Smooth muscle cell (in vitro differentiated cells): Measurements from ENCODE around the gene FAM221A. TPM values are rescaled to one million over a fixed set of nuclear protein-coding genes. Genes with fewer than 3 reads are reported as not detected.

Source experiments
- DNase-seq: peaks from one replicate; lab custom pipeline; 2025; ENCODE audit not compliant: unreplicated experiment; lab: John Stamatoyannopoulos, UW
- H2AFZ ChIP-seq: fragments of 200-600 bp; sonication (generic); 2 replicates; pipeline ENCODE4 v1.6.0; 2016; ENCODE audit warnings: antibody characterized with exemption, low read depth, mild to moderate bottlenecking
- H3F3A ChIP-seq: fragments of 200-600 bp; sonication (generic); 2 replicates; pipeline ENCODE4 v1.6.0; 2017; ENCODE audit warnings: antibody characterized with exemption, low read depth
- H3K27ac ChIP-seq: fragments of 200-600 bp; sonication (generic); 2 replicates; pipeline ENCODE4 v1.5.1; 2016; ENCODE audit warnings: low read depth, mild to moderate bottlenecking
- H3K27me3 ChIP-seq: fragments of 200-600 bp; sonication (generic); 2 replicates; pipeline ENCODE4 v1.6.1; 2016; ENCODE audit warnings: low read depth, mild to moderate bottlenecking
- H3K36me3 ChIP-seq: fragments of 200-600 bp; sonication (generic); 2 replicates; pipeline ENCODE4 v1.5.1; 2016; ENCODE audit warnings: low read depth
- H3K4me1 ChIP-seq: fragments of 200-600 bp; sonication (generic); 2 replicates; pipeline ENCODE4 v1.5.1; 2016; ENCODE audit warnings: low read depth
- H3K4me2 ChIP-seq: fragments of 200-600 bp; sonication (generic); 2 replicates; pipeline ENCODE4 v1.6.0; 2016; ENCODE audit warnings: mild to moderate bottlenecking
- H3K4me3 ChIP-seq: fragments of 200-600 bp; sonication (generic); 2 replicates; pipeline ENCODE4 v1.5.1; 2016; ENCODE audit warnings: mild to moderate bottlenecking
- H3K79me2 ChIP-seq: fragments of 200-600 bp; sonication (generic); 2 replicates; pipeline ENCODE4 v1.6.0; 2016; ENCODE audit warnings: low read depth, mild to moderate bottlenecking
- H3K9ac ChIP-seq: fragments of 200-600 bp; sonication (generic); 2 replicates; pipeline ENCODE4 v1.6.0; 2016; ENCODE audit warnings: low read depth
- H3K9me3 ChIP-seq: fragments of 200-600 bp; sonication (generic); replicated peaks from 2 replicates; pipeline ENCODE4 v1.5.1; 2016; ENCODE audit warnings: low read depth
- H4K20me1 ChIP-seq: fragments of 200-600 bp; sonication (generic); 2 replicates; pipeline ENCODE4 v1.6.0; 2016; ENCODE audit warnings: low read depth
- WGBS: methylation state at CpG from one replicate; pipeline ENCODE4 v1.1.7; 2016; ENCODE audit warnings: low lambda C conversion rate; 5-methylcytosine and 5-hydroxymethylcytosine counted together
- polyA plus RNA-seq: library from polyadenylated mRNA; unstranded; fragments of >200 nt; fragmentation: Nextera tagmentation; extraction: Ambion mirVana; gene quantifications from 2 replicates; pipeline ENCODE4 v1.2.1, GENCODE V29; 2016
- total RNA-seq: library from RNA; depleted of rRNA; stranded (reverse); fragments of >200 nt; gene quantifications from 2 replicates; pipeline ENCODE4 v1.2.3, GENCODE V29; 2014
- TF ChIP-seq, protein P1 (sequence below): fragments of 200-600 bp; sonication (generic); IDR thresholded peaks from 2 replicates; pipeline ENCODE4 v1.5.1; 2017; ENCODE audit warnings: borderline replicate concordance, mild to moderate bottlenecking, antibody characterized with exemption; ENCODE audit not compliant: insufficient read depth, poor library complexity, severe bottlenecking

The FAM221A gene, protein sequence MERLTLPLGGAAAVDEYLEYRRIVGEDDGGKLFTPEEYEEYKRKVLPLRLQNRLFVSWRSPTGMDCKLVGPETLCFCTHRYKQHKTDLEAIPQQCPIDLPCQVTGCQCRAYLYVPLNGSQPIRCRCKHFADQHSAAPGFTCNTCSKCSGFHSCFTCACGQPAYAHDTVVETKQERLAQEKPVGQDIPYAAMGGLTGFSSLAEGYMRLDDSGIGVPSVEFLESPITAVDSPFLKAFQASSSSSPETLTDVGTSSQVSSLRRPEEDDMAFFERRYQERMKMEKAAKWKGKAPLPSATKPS
- total RNA-seq (3.0 and 4.2 TPM in 2 replicates), polyA plus RNA-seq (0.78 and 1.4 TPM in 2 replicates)

DNA sequence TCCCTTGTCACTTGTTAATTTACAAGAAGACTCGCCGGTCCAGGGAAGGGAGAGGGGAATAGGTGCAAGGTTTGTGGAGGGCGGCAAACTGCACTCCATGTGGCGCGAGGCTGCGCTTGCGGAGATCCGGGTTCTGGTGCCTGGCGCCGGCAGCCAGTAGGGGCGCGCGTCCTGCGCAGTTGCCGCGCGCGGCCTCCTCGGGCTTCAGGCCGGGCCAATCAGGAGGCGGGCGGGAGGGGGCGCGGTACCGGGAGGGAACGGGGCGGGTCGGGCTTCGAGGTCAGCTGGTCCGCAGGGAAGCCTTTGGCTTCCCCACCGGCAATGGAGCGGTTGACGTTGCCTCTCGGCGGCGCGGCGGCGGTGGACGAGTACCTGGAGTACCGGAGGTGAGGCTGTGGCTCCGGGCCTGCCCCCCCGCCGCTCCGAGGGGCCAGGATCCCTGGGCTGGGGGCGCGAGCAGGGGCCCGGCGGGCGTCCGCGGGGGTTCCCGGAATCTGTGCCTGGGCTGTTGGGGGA lies at the start of gene FAM221A:
Gene FAM221A, plus strand, starts transcription at position 302 of the 516 bp plus-strand sequence. Its CDS starts 20 bp downstream, at position 322.
- peak; percentile 25 for DNase-seq
- Histone ChIP-seq H3F3A (no peaks in the 10 kb centered on the region), H3K27ac (no peak within 1 kb of the TSS), H3K79me2 (no peaks in the 10 kb centered on the region), H3K4me1 (no peaks in the 10 kb centered on the region), H3K9me3 (no peaks in the 10 kb centered on the region), H3K27me3 (no peaks in the 10 kb centered on the region), H3K9ac (no peak within 1 kb of the TSS), H3K4me3 (peak within 1 kb of the TSS; percentile 62), H3K36me3 (no peaks in the 10 kb centered on the region), H2AFZ (peak within 1 kb of the TSS; percentile 84), H3K4me2 (peak within 1 kb of the TSS; percentile 94), H4K20me1 (no peaks in the 10 kb centered on the region)
- under 1% methylated on average over 38 of the region's 53 CpGs for WGBS
- TF ChIP-seq, protein P1, sequence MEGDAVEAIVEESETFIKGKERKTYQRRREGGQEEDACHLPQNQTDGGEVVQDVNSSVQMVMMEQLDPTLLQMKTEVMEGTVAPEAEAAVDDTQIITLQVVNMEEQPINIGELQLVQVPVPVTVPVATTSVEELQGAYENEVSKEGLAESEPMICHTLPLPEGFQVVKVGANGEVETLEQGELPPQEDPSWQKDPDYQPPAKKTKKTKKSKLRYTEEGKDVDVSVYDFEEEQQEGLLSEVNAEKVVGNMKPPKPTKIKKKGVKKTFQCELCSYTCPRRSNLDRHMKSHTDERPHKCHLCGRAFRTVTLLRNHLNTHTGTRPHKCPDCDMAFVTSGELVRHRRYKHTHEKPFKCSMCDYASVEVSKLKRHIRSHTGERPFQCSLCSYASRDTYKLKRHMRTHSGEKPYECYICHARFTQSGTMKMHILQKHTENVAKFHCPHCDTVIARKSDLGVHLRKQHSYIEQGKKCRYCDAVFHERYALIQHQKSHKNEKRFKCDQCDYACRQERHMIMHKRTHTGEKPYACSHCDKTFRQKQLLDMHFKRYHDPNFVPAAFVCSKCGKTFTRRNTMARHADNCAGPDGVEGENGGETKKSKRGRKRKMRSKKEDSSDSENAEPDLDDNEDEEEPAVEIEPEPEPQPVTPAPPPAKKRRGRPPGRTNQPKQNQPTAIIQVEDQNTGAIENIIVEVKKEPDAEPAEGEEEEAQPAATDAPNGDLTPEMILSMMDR: peak; percentile 64

- H2AFZ ChIP-seq: no peak overlapping the region
- no peak overlapping the region for H3K27ac ChIP-seq
- H3K4me1 ChIP-seq: no peaks in the 10 kb centered on the region
- H3F3A ChIP-seq: no peaks in the 10 kb centered on the region
- WGBS: 94% methylated on average over 7 of the region's 7 CpGs
- H3K79me2 ChIP-seq: no peaks in the 10 kb centered on the region
- TF ChIP-seq, protein P1: no peak
- no peaks in the 10 kb centered on the region for H3K36me3 ChIP-seq
- DNase-seq: no peak
- no peak overlapping the region for H3K9ac ChIP-seq
- H3K9me3 ChIP-seq: no peaks in the 10 kb centered on the region
- no peak overlapping the region for H3K4me3 ChIP-seq
- H3K27me3 ChIP-seq: no peaks in the 10 kb centered on the region
- H4K20me1 ChIP-seq: no peaks in the 10 kb centered on the region
- H3K4me2 ChIP-seq: no peak overlapping the region
Measured at GRCh38 chr7:23633417-23633816, 46.6 kb upstream of the FAM221A start.

- 100% methylated on average over 1 of the region's 1 CpG for WGBS
Measured at GRCh38 chr7:23645822-23646221, 34.2 kb upstream of the FAM221A start.

More at GRCh38 chr7:23645822-23646221, 34.2 kb upstream of the FAM221A start:
- Histone ChIP-seq H3F3A (no peaks in the 10 kb centered on the region), H2AFZ (no peak overlapping the region), H3K79me2 (no peaks in the 10 kb centered on the region), H3K27ac (no peak overlapping the region), H3K36me3 (no peaks in the 10 kb centered on the region), H3K4me1 (no peaks in the 10 kb centered on the region), H3K4me2 (no peak overlapping the region), H3K27me3 (no peaks in the 10 kb centered on the region), H4K20me1 (no peaks in the 10 kb centered on the region), H3K9ac (no peak overlapping the region), H3K9me3 (no peaks in the 10 kb centered on the region), H3K4me3 (no peak overlapping the region)
- TF ChIP-seq, protein P1: no peak
- DNase-seq: no peak
